Brain pericyte (primary cell): ENCODE results near the gene ZFP69.

ENCODE experiments used
- DNase-seq: peaks from one replicate; pipeline ENCODE4 v3.0.0-alpha.2; 2012; ENCODE audit warnings: low read depth, low spot score

ZFP69 gene

GRCh38 chr1:40508375-40509341 is 31.6 kb downstream of the ZFP69 start, which contains the start of gene EXO5:
EXO5 (plus strand) TSS chr1:40508767; CDS start chr1:40514545, 5,778 bp downstream.
- DNase-seq = no peak

- DNase-seq = no peak
These were observed 42.4 kb downstream of the ZFP69 start for GRCh38 chr1:40519517-40519916.

GRCh38 chr1:40530735-40531380 is 53.8 kb downstream of the ZFP69 start:
- no peak for DNase-seq

- peak; percentile 42 for DNase-seq
These were observed 54.4 kb downstream of the ZFP69 start, which contains the start of gene ZNF684 for GRCh38 chr1:40531381-40532061. ZNF684 (plus strand) TSS chr1:40531637; CDS start chr1:40533167, 1,530 bp downstream.

- no peak for DNase-seq
These were observed 54.9 kb downstream of the ZFP69 start for GRCh38 chr1:40532062-40532389.

- DNase-seq = no peak
These were observed 55.8 kb downstream of the ZFP69 start for GRCh38 chr1:40532844-40533424.

- DNase-seq = no peak
These were observed 57.5 kb downstream of the ZFP69 start for GRCh38 chr1:40534589-40534988.

GRCh38 chr1:40535732-40536131 is 58.6 kb downstream of the ZFP69 start:
- DNase-seq = no peak

- no peak for DNase-seq
These were observed 62.2 kb downstream of the ZFP69 start for GRCh38 chr1:40539338-40539737.
